Measurements from ENCODE around the gene GLS2. TPM values are rescaled to one million over a fixed set of nuclear protein-coding genes. Genes with fewer than 3 reads are reported as not detected.
A peak's percentile ranks its signal among the peaks of the same experiment; 100 is the strongest.
"Not testable (repeated sequence)": the region's sequence is repeated elsewhere in the genome, so short reads cannot be mapped to it uniquely, and the experiment has no call there.

The GLS2 gene
- total RNA-seq, 1 donor from 2014 or later = 6.1 TPM

GRCh38 chr12:56451147-56451546 lies 36.8 kb downstream of the GLS2 start:
- no peak for DNase-seq (ENCODE audit: low read depth)
- Histone ChIP-seq H3K27me3 (ENCODE audit: control insufficient read depth, insufficient read depth, low read length) (no peaks in the 10 kb centered on the region), H3K4me3 (ENCODE audit: low read depth, low read length) (no peak overlapping the region), H3K36me3 (ENCODE audit: control insufficient read depth, insufficient read depth, low read length) (no peaks in the 10 kb centered on the region)
- TF ChIP-seq, protein P1, sequence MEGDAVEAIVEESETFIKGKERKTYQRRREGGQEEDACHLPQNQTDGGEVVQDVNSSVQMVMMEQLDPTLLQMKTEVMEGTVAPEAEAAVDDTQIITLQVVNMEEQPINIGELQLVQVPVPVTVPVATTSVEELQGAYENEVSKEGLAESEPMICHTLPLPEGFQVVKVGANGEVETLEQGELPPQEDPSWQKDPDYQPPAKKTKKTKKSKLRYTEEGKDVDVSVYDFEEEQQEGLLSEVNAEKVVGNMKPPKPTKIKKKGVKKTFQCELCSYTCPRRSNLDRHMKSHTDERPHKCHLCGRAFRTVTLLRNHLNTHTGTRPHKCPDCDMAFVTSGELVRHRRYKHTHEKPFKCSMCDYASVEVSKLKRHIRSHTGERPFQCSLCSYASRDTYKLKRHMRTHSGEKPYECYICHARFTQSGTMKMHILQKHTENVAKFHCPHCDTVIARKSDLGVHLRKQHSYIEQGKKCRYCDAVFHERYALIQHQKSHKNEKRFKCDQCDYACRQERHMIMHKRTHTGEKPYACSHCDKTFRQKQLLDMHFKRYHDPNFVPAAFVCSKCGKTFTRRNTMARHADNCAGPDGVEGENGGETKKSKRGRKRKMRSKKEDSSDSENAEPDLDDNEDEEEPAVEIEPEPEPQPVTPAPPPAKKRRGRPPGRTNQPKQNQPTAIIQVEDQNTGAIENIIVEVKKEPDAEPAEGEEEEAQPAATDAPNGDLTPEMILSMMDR (IDR thresholded peaks at IDR 0.05; ENCODE audit: insufficient read depth, low read length, severe bottlenecking) = no peak
- FAIRE-seq = no peak

GRCh38 chr12:56450241-56450640 lies 37.7 kb downstream of the GLS2 start:
- FAIRE-seq = no peak
- DNase-seq (ENCODE audit: low read depth) = no peak
- TF ChIP-seq, protein P1 (IDR thresholded peaks at IDR 0.05; ENCODE audit: insufficient read depth, low read length, severe bottlenecking) = no peak
- Histone ChIP-seq H3K36me3 (ENCODE audit: control insufficient read depth, insufficient read depth, low read length) (no peaks in the 10 kb centered on the region), H3K27me3 (ENCODE audit: control insufficient read depth, insufficient read depth, low read length) (no peaks in the 10 kb centered on the region), H3K4me3 (ENCODE audit: low read depth, low read length) (no peak overlapping the region)

GRCh38 chr12:56449622-56449984 lies 38.4 kb downstream of the GLS2 start:
- FAIRE-seq (no peak), DNase-seq (ENCODE audit: low read depth) (no peak)
- H3K36me3 ChIP-seq (ENCODE audit: control insufficient read depth, insufficient read depth, low read length) = no peaks in the 10 kb centered on the region
- no peaks in the 10 kb centered on the region for H3K27me3 ChIP-seq (ENCODE audit: control insufficient read depth, insufficient read depth, low read length)
- TF ChIP-seq, protein P1 (IDR thresholded peaks at IDR 0.05; ENCODE audit: insufficient read depth, low read length, severe bottlenecking) = no peak
- H3K4me3 ChIP-seq (ENCODE audit: low read depth, low read length) = peak overlapping the region; percentile 56

DNA sequence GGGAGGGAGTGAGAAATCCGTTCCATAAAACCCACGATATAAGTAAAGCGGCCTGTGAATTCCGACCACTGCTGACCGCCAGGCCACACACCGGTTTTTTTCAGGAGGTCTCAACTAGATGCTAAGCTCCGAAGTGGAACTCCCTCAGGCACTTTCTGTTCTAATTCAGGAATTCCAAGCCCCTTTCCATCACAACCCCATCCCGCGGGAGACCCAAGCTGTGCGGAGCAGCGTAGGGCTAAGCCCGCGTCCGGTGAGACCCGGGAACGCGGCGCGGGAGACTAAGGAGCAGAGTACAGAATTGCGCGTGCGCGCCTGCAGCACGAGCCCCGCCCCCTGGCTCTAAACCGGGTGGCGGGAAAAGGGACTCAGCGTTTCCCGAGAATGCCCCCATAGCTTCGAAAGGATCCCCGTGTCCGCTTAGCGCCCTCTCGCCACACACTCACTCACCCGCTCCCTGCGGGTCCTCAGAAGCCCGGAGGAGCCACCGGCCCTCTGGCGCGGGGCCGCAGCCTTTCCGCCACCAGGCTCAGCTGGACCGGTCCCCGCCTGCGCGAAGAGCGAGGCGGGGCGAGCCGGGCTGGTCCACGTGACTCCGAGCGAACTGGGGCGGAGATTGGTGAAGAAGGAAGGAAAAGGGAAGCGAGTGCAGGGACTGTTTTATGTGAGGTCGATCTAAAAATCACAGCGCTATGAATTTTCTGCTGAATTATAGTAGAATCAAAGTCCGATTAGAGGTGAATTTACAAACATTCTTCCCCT lies 38.9 kb downstream of the GLS2 start, which contains the start of gene TIMELESS:
TIMELESS (minus strand) TSS at position 567 of the 762 bp plus-strand sequence. CDS start 15,256 bp downstream, outside the sequence.
- TF ChIP-seq, protein P1 (IDR thresholded peaks at IDR 0.05; ENCODE audit: insufficient read depth, low read length, severe bottlenecking) = no peak
- H3K36me3 ChIP-seq (ENCODE audit: control insufficient read depth, insufficient read depth, low read length) = no peaks in the 10 kb centered on the region
- peak within 1 kb of the TSS; percentile 56 for H3K4me3 ChIP-seq (ENCODE audit: low read depth, low read length)
- FAIRE-seq = no peak
- no peaks in the 10 kb centered on the region for H3K27me3 ChIP-seq (ENCODE audit: control insufficient read depth, insufficient read depth, low read length)
- DNase-seq (ENCODE audit: low read depth) = peak; percentile 80

DNA sequence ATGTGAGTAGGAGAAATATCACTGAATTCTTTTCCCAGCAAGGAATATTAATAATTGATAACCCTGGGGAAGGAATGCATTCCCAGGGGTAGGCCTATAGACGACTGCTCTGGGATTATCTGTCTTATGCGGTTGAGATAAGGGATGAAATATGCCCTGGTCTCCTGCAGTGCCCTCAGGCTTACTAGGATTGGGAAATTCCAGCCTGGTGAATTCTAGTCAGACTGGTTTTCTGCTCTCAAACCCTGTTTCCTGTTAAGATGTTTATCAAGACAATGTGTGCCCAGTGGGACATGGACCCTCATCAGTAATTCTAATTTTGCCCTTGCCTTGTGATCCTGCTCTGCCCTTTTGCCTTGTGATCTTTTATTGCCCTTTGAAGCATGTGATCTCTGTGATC lies 44.8 kb downstream of the GLS2 start:
- not testable (repeated sequence) for H3K4me3 ChIP-seq (ENCODE audit: low read depth, low read length); H3K36me3 ChIP-seq (ENCODE audit: control insufficient read depth, insufficient read depth, low read length); FAIRE-seq; H3K27me3 ChIP-seq (ENCODE audit: control insufficient read depth, insufficient read depth, low read length)
- DNase-seq (ENCODE audit: low read depth) = peak; percentile 20

DNA sequence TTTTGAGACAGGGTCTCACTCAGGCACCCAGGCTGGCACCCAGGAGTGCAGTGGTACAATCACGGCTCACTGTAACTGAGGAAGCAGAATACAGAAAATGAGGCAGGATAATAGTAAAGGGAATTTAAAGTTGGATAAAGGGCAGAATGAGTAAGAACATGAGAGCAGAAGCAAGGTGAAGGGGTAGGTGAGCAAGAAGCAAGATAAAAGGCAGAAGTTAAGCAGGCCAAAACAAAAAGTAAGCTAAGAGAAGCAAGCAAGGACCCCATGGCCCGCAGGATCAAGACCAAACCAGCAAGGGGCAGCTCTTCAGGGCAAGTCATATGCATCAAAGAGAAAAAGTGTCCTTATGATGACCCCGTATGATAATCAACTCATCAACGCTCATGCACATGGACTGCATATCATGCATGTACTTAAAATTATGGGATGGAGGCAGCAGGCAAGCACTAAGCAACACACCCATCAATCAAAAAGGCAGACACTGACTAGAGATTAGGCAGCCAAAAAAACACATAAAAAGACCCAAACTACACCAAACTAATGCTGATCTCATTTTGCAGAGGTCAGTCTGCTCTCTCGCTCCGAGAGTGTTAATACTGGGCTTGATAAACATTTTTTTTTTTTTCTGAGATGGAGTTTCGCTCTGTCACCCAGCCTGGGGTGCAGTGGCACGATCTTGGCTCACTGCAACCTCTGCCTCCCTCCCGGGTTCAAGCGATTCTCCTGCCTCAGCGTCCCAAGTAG lies 50.4 kb downstream of the GLS2 start:
- TF ChIP-seq, protein P1 (IDR thresholded peaks at IDR 0.05; ENCODE audit: insufficient read depth, low read length, severe bottlenecking) = no peak
- H3K36me3 ChIP-seq (ENCODE audit: control insufficient read depth, insufficient read depth, low read length) = peaks cover 1% of the 10 kb centered on the region
- H3K4me3 ChIP-seq (ENCODE audit: low read depth, low read length) = no peak overlapping the region
- DNase-seq (ENCODE audit: low read depth) (no peak), FAIRE-seq (no peak)
- H3K27me3 ChIP-seq (ENCODE audit: control insufficient read depth, insufficient read depth, low read length) = no peaks in the 10 kb centered on the region
